Hepatocyte (in vitro differentiated cells): ENCODE data around the gene LTO1. TPM values are rescaled to one million over a fixed set of nuclear protein-coding genes. Genes with fewer than 3 reads are reported as not detected.
A peak's percentile ranks its signal among the peaks of the same experiment; 100 is the strongest.

Experiments
- DNase-seq: peaks from one replicate; pipeline ENCODE4 v3.0.0-alpha.2; 2016; ENCODE audit warnings: low spot score
- H2AFZ ChIP-seq: fragments of 200-600 bp; sonication (generic); 2 replicates; pipeline ENCODE4 v1.6.0; 2016; ENCODE audit warnings: antibody characterized with exemption, mild to moderate bottlenecking
- H3K27ac ChIP-seq: fragments of 200-600 bp; sonication (generic); 2 replicates; pipeline ENCODE4 v1.5.1; 2016; ENCODE audit warnings: mild to moderate bottlenecking
- H3K27me3 ChIP-seq: fragments of 200-600 bp; sonication (generic); 2 replicates; pipeline ENCODE4 v1.6.1; 2016
- H3K36me3 ChIP-seq: fragments of 200-600 bp; sonication (generic); replicated peaks from 2 replicates; pipeline ENCODE4 v1.5.1; 2016; ENCODE audit warnings: low read depth; ENCODE audit not compliant: insufficient read depth
- H3K4me1 ChIP-seq: fragments of 200-600 bp; sonication (generic); 2 replicates; pipeline ENCODE4 v1.5.1; 2016; ENCODE audit warnings: mild to moderate bottlenecking, moderate library complexity; ENCODE audit not compliant: insufficient read depth
- H3K4me2 ChIP-seq: fragments of 200-600 bp; sonication (generic); 2 replicates; pipeline ENCODE4 v1.6.0; 2016
- H3K4me3 ChIP-seq: fragments of 200-600 bp; sonication (generic); 2 replicates; pipeline ENCODE4 v1.5.1; 2016; ENCODE audit warnings: mild to moderate bottlenecking
- H3K79me2 ChIP-seq: fragments of 200-600 bp; sonication (generic); 2 replicates; pipeline ENCODE4 v1.6.0; 2017; ENCODE audit warnings: mild to moderate bottlenecking
- H3K9me2 ChIP-seq: fragments of 200-600 bp; sonication (generic); replicated peaks from 2 replicates; pipeline ENCODE4 v1.6.0; 2017; ENCODE audit warnings: mild to moderate bottlenecking; ENCODE audit not compliant: insufficient read depth
- H3K9me3 ChIP-seq: fragments of 200-600 bp; sonication (generic); 2 replicates; pipeline ENCODE4 v1.5.1; 2016; ENCODE audit warnings: low read depth, mild to moderate bottlenecking
- H4K20me1 ChIP-seq: fragments of 200-600 bp; sonication (generic); 2 replicates; pipeline ENCODE4 v1.6.0; 2016; ENCODE audit warnings: mild to moderate bottlenecking; ENCODE audit not compliant: insufficient read depth, poor library complexity, severe bottlenecking
- CTCF ChIP-seq: fragments of 200-600 bp; sonication (generic); IDR thresholded peaks from 2 replicates; pipeline ENCODE4 v1.5.1; 2016; ENCODE audit warnings: antibody characterized with exemption, mild to moderate bottlenecking; ENCODE audit not compliant: poor library complexity
- EZH2 ChIP-seq: fragments of 200-600 bp; sonication (generic); IDR thresholded peaks from 2 replicates; pipeline ENCODE4 v1.6.1; 2016; ENCODE audit warnings: antibody characterized with exemption, mild to moderate bottlenecking, borderline replicate concordance
- EZH2phosphoT487 ChIP-seq: fragments of 200-600 bp; sonication (generic); IDR thresholded peaks from one replicate; pipeline ENCODE4 v1.6.1; 2018; ENCODE audit warnings: antibody characterized with exemption, mild to moderate bottlenecking, low read depth, moderate library complexity; ENCODE audit not compliant: unreplicated experiment, severe bottlenecking
- WGBS: methylation state at CpG from one replicate; pipeline ENCODE4 v1.1.6; 2016; ENCODE audit warnings: low lambda C conversion rate; ENCODE audit errors: missing lambda C conversion rate; 5-methylcytosine and 5-hydroxymethylcytosine counted together
- polyA plus RNA-seq: library from polyadenylated mRNA; unstranded; fragments of >200 nt; fragmentation: Nextera tagmentation; extraction: Ambion mirVana; gene quantifications from 2 replicates; pipeline ENCODE4 v1.2.1, GENCODE V29; 2016
- total RNA-seq: library from RNA; depleted of rRNA; stranded (reverse); fragments of >200 nt; gene quantifications from 2 replicates; pipeline ENCODE4 v1.2.3, GENCODE V29; 2014

The LTO1 gene
- total and polyA plus RNA-seq, 2 experiments from 2014 or later: 12.6 to 13.4 TPM

- Histone ChIP-seq H3K4me1 (peaks cover 10% of the 10 kb centered on the region), H3K4me3 (no peak overlapping the region), H3K9me3 (no peaks in the 10 kb centered on the region), H3K27me3 (no peaks in the 10 kb centered on the region), H3K27ac (no peak overlapping the region), H3K36me3 (no peaks in the 10 kb centered on the region), H4K20me1 (no peaks in the 10 kb centered on the region), H3K9me2 (no peaks in the 10 kb centered on the region), H3K4me2 (no peak overlapping the region), H2AFZ (no peak overlapping the region), H3K79me2 (peaks cover 27% of the 10 kb centered on the region)
- DNase-seq: no peak
- WGBS: 96% methylated on average over 10 of the region's 10 CpGs
- TF ChIP-seq EZH2phosphoT487 (no peak), CTCF (no peak), EZH2 (no peak)
Measured at GRCh38 chr11:69671734-69672465, 3.3 kb downstream of the LTO1 start.

- Histone ChIP-seq H3K36me3 (no peaks in the 10 kb centered on the region), H3K4me1 (peaks cover 10% of the 10 kb centered on the region), H3K27ac (no peak overlapping the region), H4K20me1 (no peaks in the 10 kb centered on the region), H3K9me2 (no peaks in the 10 kb centered on the region), H3K9me3 (no peaks in the 10 kb centered on the region), H2AFZ (no peak overlapping the region), H3K27me3 (no peaks in the 10 kb centered on the region), H3K79me2 (peaks cover 27% of the 10 kb centered on the region), H3K4me3 (no peak overlapping the region), H3K4me2 (no peak overlapping the region)
- peak; percentile 93 for DNase-seq
- TF ChIP-seq CTCF: peak; percentile 95
- no peak for TF ChIP-seq EZH2phosphoT487
- 46% methylated on average over 18 of the region's 18 CpGs for WGBS
Measured at GRCh38 chr11:69670158-69670845, 4.9 kb downstream of the LTO1 start.

- no peak overlapping the region for H3K4me2 ChIP-seq
- no peaks in the 10 kb centered on the region for H4K20me1 ChIP-seq
- TF ChIP-seq EZH2phosphoT487: no peak
- TF ChIP-seq EZH2: no peak
- TF ChIP-seq CTCF: no peak
- H3K27ac ChIP-seq: no peak overlapping the region
- WGBS: 97% methylated on average over 19 of the region's 19 CpGs
- H3K4me3 ChIP-seq: no peak overlapping the region
- peaks cover 22% of the 10 kb centered on the region for H3K79me2 ChIP-seq
- no peak overlapping the region for H2AFZ ChIP-seq
- no peaks in the 10 kb centered on the region for H3K27me3 ChIP-seq
- H3K9me3 ChIP-seq: no peaks in the 10 kb centered on the region
- peaks cover 10% of the 10 kb centered on the region for H3K4me1 ChIP-seq
- no peak for DNase-seq
- no peaks in the 10 kb centered on the region for H3K9me2 ChIP-seq
- H3K36me3 ChIP-seq: no peaks in the 10 kb centered on the region
Measured at GRCh38 chr11:69669486-69669885, 5.7 kb downstream of the LTO1 start.
